ENCODE measurements around the gene TOMM40L. TPM values are rescaled to one million over a fixed set of nuclear protein-coding genes. Genes with fewer than 3 reads are reported as not detected.

TOMM40L gene
- total RNA-seq: 10 to 100 TPM in 3 of 4 donors, 1 to 10 TPM in 1; 9.1 to 24.1 (median 16.3) TPM

GRCh38 chr1:161225534-161226319 is at the start of gene TOMM40L:
TOMM40L (plus strand) TSS chr1:161226060; CDS start chr1:161226490, 430 bp downstream.
- H3K4me3 ChIP-seq: peak within 1 kb of the TSS; percentile 71 to 90 (median 80)
- intact Hi-C loops (cut with DNase I): loop anchor here (2.0 to 5.0 kb wide), 3 partner anchors 65 to 157 kb away; partner anchors contain the start of gene MPZ
- no peaks in the 10 kb centered on the region for H3K9me3 ChIP-seq
- H3K27me3 ChIP-seq: no peaks in the 10 kb centered on the region
- TF ChIP-seq EP300 (IDR thresholded peaks at IDR 0.05): no peak
- peak; percentile 63 to 79 for TF ChIP-seq POLR2AphosphoS5 (IDR thresholded peaks at IDR 0.05)
- peak; percentile 46 to 64 (median 59) for TF ChIP-seq CTCF (IDR thresholded peaks at IDR 0.05)
- no peak for TF ChIP-seq POLR2A (IDR thresholded peaks at IDR 0.05; ENCODE audit: low read depth)
- peaks cover 20 to 33% (median 28%) of the 10 kb centered on the region in 4 donors for H3K36me3 ChIP-seq
- peaks cover 26 to 30% (median 27%) of the 10 kb centered on the region in 4 donors for H3K4me1 ChIP-seq
- peak; percentile 97 for DNase-seq (ENCODE audit: extremely low spot score)
- H3K27ac ChIP-seq (replicated peaks in 1 of 4): peak within 1 kb of the TSS; percentile 80 to 88 (median 82)
- WGBS: 7% methylated on average over 16 of the region's 16 CpGs

GRCh38 chr1:161176468-161177111 is 49.3 kb upstream of the TOMM40L start:
- Histone ChIP-seq H3K4me3 (peak overlapping the region; percentile 69 to 82 (median 80)), H3K36me3 (peaks cover 26 to 47% (median 43%) of the 10 kb centered on the region in 4 donors), H3K4me1 (peaks cover 33 to 41% (median 39%) of the 10 kb centered on the region in 4 donors), H3K9me3 (no peaks in the 10 kb centered on the region), H3K27me3 (no peaks in the 10 kb centered on the region), H3K27ac (replicated peaks in 1 of 4) (peak overlapping the region; percentile 87 to 94 (median 90))
- intact Hi-C loops (cut with DNase I): no loop called here
- no peak for DNase-seq (ENCODE audit: extremely low spot score)
- no peak for TF ChIP-seq CTCF (IDR thresholded peaks at IDR 0.05)
- TF ChIP-seq POLR2A (IDR thresholded peaks at IDR 0.05; ENCODE audit: low read depth): no peak
- TF ChIP-seq POLR2AphosphoS5 (IDR thresholded peaks at IDR 0.05): no peak
- TF ChIP-seq EP300 (IDR thresholded peaks at IDR 0.05): no peak
- WGBS: 22% methylated on average over 17 of the region's 17 CpGs

GRCh38 chr1:161177112-161177935 is 48.5 kb upstream of the TOMM40L start, which contains the start of gene B4GALT3:
B4GALT3 (minus strand) TSS chr1:161177507; CDS start chr1:161176060, 1,447 bp downstream.
- Histone ChIP-seq H3K4me3 (peak within 1 kb of the TSS; percentile 69 to 82 (median 80)), H3K4me1 (peaks cover 32 to 39% (median 38%) of the 10 kb centered on the region in 4 donors), H3K36me3 (peaks cover 23 to 40% (median 36%) of the 10 kb centered on the region in 4 donors), H3K27me3 (no peaks in the 10 kb centered on the region), H3K27ac (replicated peaks in 1 of 4) (peak within 1 kb of the TSS; percentile 87 to 94 (median 90)), H3K9me3 (no peaks in the 10 kb centered on the region)
- 8% methylated on average over 17 of the region's 50 CpGs for WGBS
- TF ChIP-seq POLR2A (IDR thresholded peaks at IDR 0.05; ENCODE audit: low read depth) (peak; percentile 76), CTCF (IDR thresholded peaks at IDR 0.05) (peak in 1 of 3 experiments; percentile 19), EP300 (IDR thresholded peaks at IDR 0.05) (no peak), POLR2AphosphoS5 (IDR thresholded peaks at IDR 0.05) (peak; percentile 88 to 94)
- intact Hi-C loops (cut with DNase I): no loop called here
- DNase-seq (ENCODE audit: extremely low spot score): peak; percentile 98

- Histone ChIP-seq H3K9me3 (no peaks in the 10 kb centered on the region), H3K4me3 (peak overlapping the region; percentile 69 to 82 (median 80)), H3K4me1 (peaks cover 26 to 34% (median 33%) of the 10 kb centered on the region in 4 donors), H3K27ac (replicated peaks in 1 of 4) (peak overlapping the region; percentile 87 to 94 (median 90)), H3K36me3 (peaks cover 19 to 34% (median 32%) of the 10 kb centered on the region in 4 donors), H3K27me3 (no peaks in the 10 kb centered on the region)
- intact Hi-C loops (cut with DNase I): no loop called here
- WGBS: 56% methylated on average over 9 of the region's 9 CpGs
- DNase-seq (ENCODE audit: extremely low spot score): no peak
- TF ChIP-seq CTCF (IDR thresholded peaks at IDR 0.05): no peak
- TF ChIP-seq POLR2A (IDR thresholded peaks at IDR 0.05; ENCODE audit: low read depth): no peak
- no peak for TF ChIP-seq POLR2AphosphoS5 (IDR thresholded peaks at IDR 0.05)
Measured at GRCh38 chr1:161177936-161178244, 48.0 kb upstream of the TOMM40L start.

Data from esophagus muscularis mucosa (tissue), 4 donors.